Endothelial cell of hepatic sinusoid (primary cell): Measurements from ENCODE around the gene LENEP.

Experiments
- in situ Hi-C: cut with HindIII; loops from 2 replicates; pipeline ENCODE4 v1.10.0; 2017; ENCODE audit warnings: low sequenced_read_pairs

Gene LENEP

DNA sequence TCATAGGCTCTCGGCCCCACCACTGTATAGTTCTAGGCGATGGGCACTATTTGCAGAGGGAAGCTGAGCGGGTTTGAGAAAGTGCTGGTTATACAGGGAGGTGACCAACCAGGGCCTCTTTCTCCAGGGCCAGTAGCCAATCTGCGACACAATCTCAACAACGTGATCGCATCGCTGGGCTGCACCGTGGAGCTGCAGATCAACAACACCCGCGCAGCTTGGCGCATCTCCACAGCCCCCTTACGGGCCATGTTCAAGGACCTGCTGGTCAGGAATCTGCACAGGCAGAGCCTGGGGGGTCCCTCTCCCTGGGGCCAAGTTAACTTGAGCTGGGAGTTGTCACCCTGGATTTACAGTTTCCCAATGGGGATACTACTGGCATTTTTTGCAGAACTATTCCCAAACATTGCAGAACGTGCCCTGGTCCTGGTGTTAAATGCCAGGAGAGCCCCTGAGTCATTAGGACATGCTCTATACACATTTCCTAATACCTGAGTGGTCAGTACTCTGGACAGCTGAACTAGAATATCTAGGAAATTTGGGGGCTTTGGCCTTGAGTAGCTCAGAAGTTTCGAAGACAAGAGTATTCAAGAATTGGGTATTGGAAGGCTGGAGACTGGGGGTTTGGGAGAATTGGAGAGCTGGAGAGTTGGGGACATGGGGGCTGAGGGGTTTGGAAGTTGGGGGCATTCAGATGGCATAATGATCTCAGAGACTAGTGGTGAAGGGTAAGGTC lies 47.1 kb downstream of the LENEP start:
- in situ Hi-C loops, result no loop called here

- in situ Hi-C loops, result no loop called here
These were observed 49.4 kb downstream of the LENEP start for GRCh38 chr1:155042789-155043188.

GRCh38 chr1:155043301-155043702 lies 49.9 kb downstream of the LENEP start:
- in situ Hi-C loops, result no loop called here

DNA sequence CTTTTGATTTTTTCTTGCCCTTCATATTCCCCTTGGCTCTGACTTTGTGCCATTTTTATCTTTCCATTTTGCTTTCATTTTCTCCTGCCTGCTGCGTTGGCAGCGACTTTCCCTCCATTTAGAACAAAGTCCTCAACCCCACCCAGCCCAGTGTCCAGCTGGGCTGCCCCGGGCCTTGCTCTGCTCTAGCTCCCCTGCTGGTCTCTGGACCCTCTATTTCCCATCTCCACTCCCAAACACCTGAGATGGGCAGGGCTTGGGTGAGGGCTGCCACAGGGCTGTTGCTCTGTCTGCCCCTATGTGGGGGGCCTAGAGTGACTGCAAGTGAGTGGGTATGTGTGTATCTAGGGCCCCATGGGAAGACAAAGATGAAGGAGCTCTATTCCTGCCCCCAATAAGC lies 50.4 kb downstream of the LENEP start:
- in situ Hi-C loops, result no loop called here
